OCI-LY1 (cell line): Measurements from ENCODE around the gene CLEC1A.

ENCODE experiments used
- H2AFZ ChIP-seq: fragments of 200-600 bp; sonication (generic), shearing (Covaris generic); 2 replicates; pipeline ENCODE4 v1.6.0; 2014; ENCODE audit warnings: antibody characterized with exemption, mild to moderate bottlenecking, low read length
- H3F3A ChIP-seq: fragments of 200-600 bp; sonication (generic), shearing (Covaris generic); 2 replicates; pipeline ENCODE4 v1.6.0; 2014; ENCODE audit warnings: mild to moderate bottlenecking, antibody characterized with exemption, low read length, moderate library complexity; ENCODE audit not compliant: insufficient read depth
- H3K27ac ChIP-seq: fragments of 200-600 bp; sonication (generic); 2 replicates; pipeline ENCODE4 v1.5.1; 2014; ENCODE audit warnings: low read length, mixed run types, mild to moderate bottlenecking, low read depth; ENCODE audit not compliant: poor library complexity, severe bottlenecking
- H3K27me3 ChIP-seq: fragments of 200-600 bp; sonication (generic); 2 replicates; pipeline ENCODE4 v1.6.0; 2014; ENCODE audit warnings: antibody characterized with exemption, mild to moderate bottlenecking, low read length, moderate library complexity; ENCODE audit not compliant: insufficient read depth
- H3K36me3 ChIP-seq: fragments of 200-600 bp; sonication (generic); 2 replicates; pipeline ENCODE4 v1.6.1; 2014; ENCODE audit warnings: mild to moderate bottlenecking, antibody characterized with exemption, low read length, moderate library complexity, mixed read lengths; ENCODE audit not compliant: insufficient read depth
- H3K4me1 ChIP-seq: fragments of 200-600 bp; sonication (generic); 2 replicates; pipeline ENCODE4 v1.5.1; 2014; ENCODE audit warnings: mild to moderate bottlenecking, low read length, moderate library complexity; ENCODE audit not compliant: insufficient read depth, severe bottlenecking
- H3K4me2 ChIP-seq: fragments of 200-600 bp; sonication (generic), shearing (Covaris generic); 2 replicates; pipeline ENCODE4 v1.6.1; 2014; ENCODE audit warnings: low read length
- H3K4me3 ChIP-seq: fragments of 200-600 bp; sonication (generic); 2 replicates; pipeline ENCODE4 v1.5.1; 2014; ENCODE audit warnings: low read length, low read depth, mild to moderate bottlenecking, mixed read lengths; ENCODE audit not compliant: poor library complexity, severe bottlenecking
- H3K79me2 ChIP-seq: fragments of 200-600 bp; shearing (Covaris generic); 2 replicates; pipeline ENCODE4 v1.6.1; 2016; ENCODE audit warnings: mixed run types, low read length, mixed read lengths; ENCODE audit not compliant: insufficient read depth
- H3K9ac ChIP-seq: fragments of 200-600 bp; sonication (generic), shearing (Covaris generic); 2 replicates; pipeline ENCODE4 v1.6.1; 2014; ENCODE audit warnings: mild to moderate bottlenecking, low read length, mixed read lengths
- H3K9me2 ChIP-seq: fragments of 200-600 bp; sonication (generic), shearing (Covaris generic); 2 replicates; pipeline ENCODE4 v1.6.1; 2014; ENCODE audit warnings: low read depth, mild to moderate bottlenecking, low read length, mixed read lengths
- H3K9me3 ChIP-seq: fragments of 200-600 bp; shearing (Covaris generic); 2 replicates; pipeline ENCODE4 v1.6.1; 2014; ENCODE audit warnings: low read length, mixed read lengths
- H4K20me1 ChIP-seq: fragments of 200-600 bp; sonication (generic), shearing (Covaris generic); 2 replicates; pipeline ENCODE4 v1.6.0; 2016; ENCODE audit warnings: mild to moderate bottlenecking, low read length; ENCODE audit not compliant: insufficient read depth
- EZH2 ChIP-seq: fragments of 200-600 bp; sonication (generic), shearing (Covaris generic); IDR thresholded peaks from 2 replicates; pipeline ENCODE4 v1.8.0; 2017; ENCODE audit warnings: borderline replicate concordance, mixed run types, mild to moderate bottlenecking, antibody characterized with exemption, low read length, moderate library complexity, mixed read lengths
- TF ChIP-seq, protein P1 (sequence below): fragments of 200-600 bp; sonication (generic), shearing (Covaris generic); IDR thresholded peaks from 2 replicates; pipeline ENCODE4 v1.5.1; 2017; ENCODE audit warnings: mild to moderate bottlenecking, antibody characterized with exemption, low read length, moderate library complexity, mixed read lengths

CLEC1A gene

DNA sequence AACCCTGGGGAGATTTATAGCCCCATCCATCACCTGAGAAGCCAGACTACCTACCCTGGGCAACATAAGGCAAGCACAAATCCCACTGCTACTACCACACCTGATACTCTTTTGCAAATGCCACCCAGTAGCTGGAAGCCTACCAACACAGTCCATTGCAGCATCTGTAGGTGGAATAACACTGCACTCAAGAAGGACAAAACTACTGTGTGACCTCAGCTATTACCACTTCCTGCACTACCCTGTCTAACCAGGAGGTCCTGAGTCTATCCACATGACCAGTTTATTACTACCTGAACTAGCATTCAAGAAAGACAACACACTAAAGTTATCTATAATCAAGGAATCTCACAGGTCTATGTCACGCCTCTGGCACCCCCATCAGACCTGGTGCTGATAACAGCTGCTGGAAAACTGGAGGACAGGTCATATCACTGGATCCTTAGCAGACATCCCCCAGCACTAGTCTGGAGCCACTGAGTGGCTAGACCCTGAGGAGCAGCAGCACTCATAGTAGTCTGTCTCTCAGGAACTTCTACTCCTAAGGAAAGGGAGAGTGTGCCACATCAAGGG lies 2.9 kb upstream of the CLEC1A start:
- H3K4me1 ChIP-seq = no peaks in the 10 kb centered on the region
- no peaks in the 10 kb centered on the region for H3K9me2 ChIP-seq
- no peaks in the 10 kb centered on the region for H3K36me3 ChIP-seq
- no peak overlapping the region for H3K27ac ChIP-seq
- H3K27me3 ChIP-seq = no peaks in the 10 kb centered on the region; the same call in 1 of the 2 replicates
- H3K9me3 ChIP-seq = no peaks in the 10 kb centered on the region
- no peak overlapping the region for H2AFZ ChIP-seq
- no peak overlapping the region for H3K4me3 ChIP-seq
- H3K79me2 ChIP-seq = no peaks in the 10 kb centered on the region
- H3F3A ChIP-seq = no peaks in the 10 kb centered on the region
- H3K9ac ChIP-seq = no peak overlapping the region
- no peaks in the 10 kb centered on the region for H4K20me1 ChIP-seq
- H3K4me2 ChIP-seq = no peak overlapping the region
- no peak for TF ChIP-seq EZH2
- TF ChIP-seq, protein P1, sequence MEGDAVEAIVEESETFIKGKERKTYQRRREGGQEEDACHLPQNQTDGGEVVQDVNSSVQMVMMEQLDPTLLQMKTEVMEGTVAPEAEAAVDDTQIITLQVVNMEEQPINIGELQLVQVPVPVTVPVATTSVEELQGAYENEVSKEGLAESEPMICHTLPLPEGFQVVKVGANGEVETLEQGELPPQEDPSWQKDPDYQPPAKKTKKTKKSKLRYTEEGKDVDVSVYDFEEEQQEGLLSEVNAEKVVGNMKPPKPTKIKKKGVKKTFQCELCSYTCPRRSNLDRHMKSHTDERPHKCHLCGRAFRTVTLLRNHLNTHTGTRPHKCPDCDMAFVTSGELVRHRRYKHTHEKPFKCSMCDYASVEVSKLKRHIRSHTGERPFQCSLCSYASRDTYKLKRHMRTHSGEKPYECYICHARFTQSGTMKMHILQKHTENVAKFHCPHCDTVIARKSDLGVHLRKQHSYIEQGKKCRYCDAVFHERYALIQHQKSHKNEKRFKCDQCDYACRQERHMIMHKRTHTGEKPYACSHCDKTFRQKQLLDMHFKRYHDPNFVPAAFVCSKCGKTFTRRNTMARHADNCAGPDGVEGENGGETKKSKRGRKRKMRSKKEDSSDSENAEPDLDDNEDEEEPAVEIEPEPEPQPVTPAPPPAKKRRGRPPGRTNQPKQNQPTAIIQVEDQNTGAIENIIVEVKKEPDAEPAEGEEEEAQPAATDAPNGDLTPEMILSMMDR = no peak

DNA sequence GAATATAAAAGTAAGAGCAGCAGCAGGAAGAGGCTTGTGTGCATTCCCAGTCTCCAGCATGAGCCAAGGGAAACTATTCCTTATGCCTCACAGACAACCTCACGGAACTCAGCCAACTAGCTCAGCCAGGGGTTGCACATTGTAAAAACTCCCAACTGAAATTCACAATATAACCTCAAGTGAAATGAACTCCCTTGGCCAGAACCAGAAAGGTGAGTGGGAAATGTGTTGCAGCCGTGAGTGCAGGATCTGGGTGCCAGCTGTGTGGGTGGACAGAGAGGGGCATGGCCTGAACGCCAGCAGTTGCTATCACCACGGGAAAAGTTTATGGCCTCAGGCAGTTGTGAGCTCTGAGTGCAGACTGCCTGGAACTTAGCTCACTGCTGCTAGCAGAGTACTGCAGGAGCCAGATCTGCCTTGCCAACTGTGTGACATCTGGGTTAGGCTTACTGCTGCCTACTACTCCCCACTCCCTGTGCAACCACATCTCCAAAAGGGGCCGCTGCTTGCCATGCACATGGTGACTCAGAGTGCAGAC lies 2.3 kb upstream of the CLEC1A start:
- H3K27ac ChIP-seq = no peak overlapping the region
- no peak overlapping the region for H3K9ac ChIP-seq
- H4K20me1 ChIP-seq = no peaks in the 10 kb centered on the region
- no peaks in the 10 kb centered on the region for H3K4me1 ChIP-seq
- no peaks in the 10 kb centered on the region for H3K36me3 ChIP-seq
- H3K27me3 ChIP-seq = no peaks in the 10 kb centered on the region; the same call in 1 of the 2 replicates
- H3K9me2 ChIP-seq = no peaks in the 10 kb centered on the region
- no peak overlapping the region for H3K4me3 ChIP-seq
- H3F3A ChIP-seq = no peaks in the 10 kb centered on the region
- no peak overlapping the region for H3K4me2 ChIP-seq
- H3K9me3 ChIP-seq = no peaks in the 10 kb centered on the region
- TF ChIP-seq EZH2 = no peak
- H3K79me2 ChIP-seq = no peaks in the 10 kb centered on the region
- no peak overlapping the region for H2AFZ ChIP-seq

DNA sequence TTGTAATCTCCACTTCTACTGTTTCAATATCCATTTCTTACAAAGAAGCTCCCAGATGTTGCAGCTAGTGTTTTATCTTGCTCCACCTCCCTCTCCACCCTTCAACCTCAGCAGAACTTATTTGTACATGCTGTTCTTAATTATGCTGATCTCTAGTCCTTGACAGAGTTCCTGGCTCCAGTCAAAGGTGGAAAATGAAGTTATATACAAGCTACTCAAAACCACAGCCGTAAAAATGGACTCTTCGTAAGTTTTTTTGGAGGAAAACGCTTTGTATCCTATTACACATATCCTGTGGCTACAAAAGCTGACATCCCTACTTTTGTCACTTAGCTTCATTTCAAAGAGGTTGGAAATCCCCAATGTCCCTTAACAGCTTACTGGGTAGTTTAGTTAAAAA lies 1.3 kb downstream of the CLEC1A start:
- TF ChIP-seq, protein P1 = no peak
- TF ChIP-seq EZH2 = no peak
- no peaks in the 10 kb centered on the region for H3F3A ChIP-seq
- H3K9me3 ChIP-seq = no peaks in the 10 kb centered on the region
- no peak overlapping the region for H3K4me3 ChIP-seq
- no peaks in the 10 kb centered on the region for H3K36me3 ChIP-seq
- H3K9ac ChIP-seq = no peak overlapping the region
- H3K27ac ChIP-seq = no peak overlapping the region
- H3K9me2 ChIP-seq = no peaks in the 10 kb centered on the region
- no peak overlapping the region for H2AFZ ChIP-seq
- no peaks in the 10 kb centered on the region for H3K4me1 ChIP-seq
- H3K4me2 ChIP-seq = no peak overlapping the region
- no peaks in the 10 kb centered on the region; the same call in 1 of the 2 replicates for H3K27me3 ChIP-seq
- H3K79me2 ChIP-seq = no peaks in the 10 kb centered on the region
- H4K20me1 ChIP-seq = no peaks in the 10 kb centered on the region

DNA sequence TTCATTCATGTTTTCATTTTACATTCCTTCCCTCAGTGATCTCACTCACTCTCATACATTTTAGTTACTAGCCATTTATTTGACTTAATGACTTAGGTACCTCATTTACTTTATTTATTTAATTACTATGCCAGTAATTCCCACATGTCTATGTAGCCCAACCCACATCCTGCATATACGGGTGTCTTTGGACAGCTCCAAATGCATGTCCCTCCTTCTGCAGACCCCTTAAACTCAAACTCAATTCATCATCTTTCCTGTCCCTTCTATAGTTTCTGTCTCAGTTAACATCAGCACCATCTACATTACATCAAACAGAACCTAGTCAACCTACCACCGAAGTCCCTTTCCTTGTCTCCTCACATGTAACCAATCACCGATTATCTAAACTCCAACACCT lies 2.8 kb downstream of the CLEC1A start:
- H3K27me3 ChIP-seq = no peaks in the 10 kb centered on the region
- no peaks in the 10 kb centered on the region for H3K36me3 ChIP-seq
- no peaks in the 10 kb centered on the region for H3F3A ChIP-seq
- no peaks in the 10 kb centered on the region for H4K20me1 ChIP-seq
- no peaks in the 10 kb centered on the region for H3K9me2 ChIP-seq
- H3K4me1 ChIP-seq = no peaks in the 10 kb centered on the region
- no peaks in the 10 kb centered on the region for H3K9me3 ChIP-seq
- H3K9ac ChIP-seq = no peak overlapping the region
- H3K27ac ChIP-seq = no peak overlapping the region
- no peaks in the 10 kb centered on the region for H3K79me2 ChIP-seq
- no peak overlapping the region for H2AFZ ChIP-seq
- no peak overlapping the region for H3K4me3 ChIP-seq
- no peak for TF ChIP-seq EZH2
- TF ChIP-seq, protein P1 = no peak
- no peak overlapping the region for H3K4me2 ChIP-seq
